IMR-90 (cell line): ENCODE data around the gene ASF1A. TPM values are rescaled to one million over a fixed set of nuclear protein-coding genes. Genes with fewer than 3 reads are reported as not detected.

ENCODE experiments used
- ATAC-seq: fragments of 200-7000 bp; cut with Tn5 transposase; 2 replicates; pipeline ENCODE4 v1.9.1; 2020; ENCODE audit warnings: low read depth, mild to moderate bottlenecking, moderate library complexity
- BruUV-seq: library from RNA; stranded (reverse); fragments of 400-500 nt; replicated peaks from 2 replicates; lab custom pipeline; 2021; lab: Mats Ljungman, UMichigan
- CTCF ChIA-PET: fragments of 300-600 bp; formaldehyde crosslinking; extraction: SDS; loops from one replicate; lab custom pipeline; 2021; ENCODE audit warnings: antibody characterized with exemption; lab: Yijun Ruan, JAX
- POLR2A ChIA-PET: fragments of 300-600 bp; sonication (Branson Sonifier 250); formaldehyde crosslinking; loops from one replicate; lab custom pipeline; 2022; ENCODE audit warnings: antibody characterized with exemption; ENCODE audit not compliant: unreplicated experiment; lab: Charles Lee
- DNase-seq: peaks from one replicate; pipeline ENCODE4 v3.0.0; 2013
- H2AFZ ChIP-seq: replicated peaks from 2 replicates; pipeline ENCODE3; 2013; ENCODE audit warnings: low read length, mild to moderate bottlenecking; ENCODE audit not compliant: poor library complexity
- H2AK5ac ChIP-seq: 2 replicates; pipeline ENCODE4 v1.6.1; 2013; ENCODE audit warnings: low read depth, low read length, inconsistent platforms
- H2AK9ac ChIP-seq: replicated peaks from 2 replicates; pipeline ENCODE3; 2013; ENCODE audit warnings: mild to moderate bottlenecking, low read depth, low read length, moderate library complexity; ENCODE audit not compliant: poor library complexity
- H2BK120ac ChIP-seq: 2 replicates; pipeline ENCODE4 v1.6.1; 2013; ENCODE audit warnings: low read depth, low read length, inconsistent platforms
- H2BK15ac ChIP-seq: 3 replicates; pipeline ENCODE4 v1.6.1; 2013; ENCODE audit warnings: low read depth, low read length, inconsistent platforms
- H2BK20ac ChIP-seq: 2 replicates; pipeline ENCODE4 v1.6.1; 2013; ENCODE audit warnings: low read depth, mild to moderate bottlenecking, inconsistent platforms, low read length, moderate library complexity
- H2BK5ac ChIP-seq: 2 replicates; pipeline ENCODE4 v1.6.1; 2013; ENCODE audit warnings: mild to moderate bottlenecking, low read depth, low read length, inconsistent platforms; ENCODE audit not compliant: poor library complexity, severe bottlenecking
- H3K14ac ChIP-seq: replicated peaks from 2 replicates; pipeline ENCODE4 v1.6.1; 2013; ENCODE audit warnings: low read depth, low read length, inconsistent platforms
- H3K18ac ChIP-seq: 2 replicates; pipeline ENCODE4 v1.6.1; 2013; ENCODE audit warnings: low read depth, low read length, control low read depth
- H3K23ac ChIP-seq: 2 replicates; pipeline ENCODE4 v1.6.1; 2013; ENCODE audit warnings: low read depth, low read length, inconsistent platforms
- H3K27ac ChIP-seq: 2 replicates; pipeline ENCODE4 v1.5.1; 2013; ENCODE audit warnings: mild to moderate bottlenecking, control low read depth, low read length; ENCODE audit not compliant: insufficient read depth
- H3K27me3 ChIP-seq: 2 replicates; pipeline ENCODE4 v1.6.1; 2013; ENCODE audit warnings: low read length; ENCODE audit not compliant: control insufficient read depth, insufficient read depth
- H3K36me3 ChIP-seq: 2 replicates; pipeline ENCODE4 v1.6.1; 2013; ENCODE audit warnings: low read length, mixed read lengths; ENCODE audit not compliant: control insufficient read depth, insufficient read depth
- H3K4ac ChIP-seq: 2 replicates; pipeline ENCODE4 v1.6.1; 2013; ENCODE audit warnings: low read depth, low read length, inconsistent platforms
- H3K4me1 ChIP-seq: 2 replicates; pipeline ENCODE4 v1.6.1; 2013; ENCODE audit warnings: low read length, mixed read lengths; ENCODE audit not compliant: control insufficient read depth, insufficient read depth
- H3K4me2 ChIP-seq: 2 replicates; pipeline ENCODE4 v1.6.1; 2013; ENCODE audit warnings: low read depth, mild to moderate bottlenecking, control low read depth, low read length, moderate library complexity
- H3K4me3 ChIP-seq: 2 replicates; pipeline ENCODE4 v1.5.1; 2013; ENCODE audit warnings: low read depth, mild to moderate bottlenecking, control low read depth, low read length, moderate library complexity; ENCODE audit not compliant: insufficient read depth
- H3K56ac ChIP-seq: 2 replicates; pipeline ENCODE4 v1.6.1; 2013; ENCODE audit warnings: low read length, inconsistent platforms; ENCODE audit not compliant: insufficient read depth; ENCODE audit errors: extremely low read depth
- H3K79me1 ChIP-seq, 2 experiments: 2 replicates each; pipeline ENCODE4 v1.6.1; 2013; ENCODE audit warnings: low read length in 2 of 2, inconsistent platforms in 1 of 2, low read depth in 1 of 2
- H3K9ac ChIP-seq: 2 replicates; pipeline ENCODE4 v1.6.1; 2013; ENCODE audit warnings: low read depth, low read length, control low read depth
- H3K9me1 ChIP-seq: 2 replicates; pipeline ENCODE4 v1.6.1; 2013; ENCODE audit warnings: low read length, inconsistent platforms; ENCODE audit not compliant: insufficient read depth
- H3K9me3 ChIP-seq: 2 replicates; pipeline ENCODE4 v1.6.1; 2013; ENCODE audit warnings: low read length; ENCODE audit not compliant: control insufficient read depth, insufficient read depth
- H4K20me1 ChIP-seq: 2 replicates; pipeline ENCODE4 v1.6.1; 2013; ENCODE audit warnings: low read length, inconsistent platforms; ENCODE audit not compliant: insufficient read depth
- H4K5ac ChIP-seq: 2 replicates; pipeline ENCODE4 v1.6.1; 2013; ENCODE audit warnings: mild to moderate bottlenecking, low read depth, low read length, control low read depth
- H4K8ac ChIP-seq, 2 experiments: 2 replicates each; pipeline ENCODE4 v1.6.1; 2013; ENCODE audit warnings: low read depth in 2 of 2, low read length in 2 of 2, control low read depth in 1 of 2, inconsistent platforms in 1 of 2
- H4K91ac ChIP-seq: 2 replicates; pipeline ENCODE4 v1.6.1; 2013; ENCODE audit warnings: low read depth, low read length, inconsistent platforms; ENCODE audit not compliant: insufficient read depth
- BHLHE40 ChIP-seq: fragments of 150-350 bp; IDR thresholded peaks from 2 replicates; pipeline ENCODE4 v1.6.1; 2016; ENCODE audit warnings: mild to moderate bottlenecking, low read depth, low read length
- CHD1 ChIP-seq: IDR thresholded peaks from 2 replicates; pipeline ENCODE4 v1.6.1; 2012; ENCODE audit warnings: low read depth, low read length, improper control_type of control experiment
- FOS ChIP-seq: fragments of 150-350 bp; IDR thresholded peaks from 2 replicates; pipeline ENCODE4 v1.6.1; 2016; ENCODE audit warnings: low read depth, low read length
- MAFK ChIP-seq: IDR thresholded peaks from 2 replicates; pipeline ENCODE4 v1.6.1; 2012; ENCODE audit warnings: low read depth, low read length, improper control_type of control experiment
- MAZ ChIP-seq: IDR thresholded peaks from 2 replicates; pipeline ENCODE4 v1.6.1; 2012; ENCODE audit warnings: low read depth, mild to moderate bottlenecking, low read length, improper control_type of control experiment, moderate library complexity, borderline replicate concordance
- NFE2L2 ChIP-seq: fragments of 150-350 bp; IDR thresholded peaks from 2 replicates; pipeline ENCODE4 v1.6.1; 2016; ENCODE audit warnings: low read depth, mild to moderate bottlenecking, low read length
- POLR2A ChIP-seq: IDR thresholded peaks from 2 replicates; pipeline ENCODE4 v1.6.1; 2012; ENCODE audit warnings: mild to moderate bottlenecking, low read depth, low read length
- RAD21 ChIP-seq: IDR thresholded peaks from 2 replicates; pipeline ENCODE4 v1.6.1; 2012; ENCODE audit warnings: low read length, improper control_type of control experiment
- RCOR1 ChIP-seq: IDR thresholded peaks from 2 replicates; pipeline ENCODE4 v1.6.1; 2012; ENCODE audit warnings: mild to moderate bottlenecking, low read length, improper control_type of control experiment; ENCODE audit not compliant: insufficient replicate concordance
- SMC3 ChIP-seq: fragments of 150-350 bp; IDR thresholded peaks from 2 replicates; pipeline ENCODE4 v1.6.1; 2016; ENCODE audit warnings: low read depth, mild to moderate bottlenecking, antibody characterized with exemption, low read length, moderate library complexity
- WGBS, 2 experiments: methylation state at CpG; one replicate each; pipeline versions ENCODE4 v1.1.5 to v1.1.7; 2013; ENCODE audit warnings: missing lambda C conversion rate in 2 of 2; ENCODE audit not compliant: insufficient read length in 1 of 2; ENCODE audit errors: extremely low coverage in 2 of 2; 5-methylcytosine and 5-hydroxymethylcytosine counted together
- dilution Hi-C: fragments of 300-500 bp; cut with HindIII; formaldehyde crosslinking; loops from one replicate; pipeline ENCODE4 v1.14.3; 2018; ENCODE audit warnings: low sequenced_read_pairs; ENCODE audit not compliant: unreplicated experiment
- in situ Hi-C: fragments of 300-500 bp; cut with MboI; formaldehyde crosslinking; loops from 3 replicates; pipeline ENCODE4 v1.14.3; 2019; ENCODE audit warnings: low sequenced_read_pairs, inconsistent platforms, mixed read lengths
- intact Hi-C: fragments of 100-400 bp; cut with micrococcal nuclease; formaldehyde crosslinking; loops from 2 replicates; pipeline ENCODE4 v1.10.0; 2022
- polyA plus RNA-seq, 3 experiments: library from polyadenylated mRNA; depleted of rRNA; stranded (reverse); fragments of >200 nt; gene quantifications; 2 replicates each; pipeline ENCODE4 v1.2.3, GENCODE V29; 2012; ENCODE audit warnings: low replicate concordance in 1 of 3
- total RNA-seq: library from RNA; depleted of rRNA; stranded (reverse); fragments of >200 nt; gene quantifications from 2 replicates; pipeline ENCODE4 v1.2.3, GENCODE V29; 2012
- TF ChIP-seq, protein P1 (sequence below): fragments of 150-350 bp; IDR thresholded peaks from 2 replicates; pipeline ENCODE4 v1.6.1; 2016; ENCODE audit warnings: low read depth, mild to moderate bottlenecking, low read length, moderate library complexity, borderline replicate concordance

ASF1A gene
- total and polyA plus RNA-seq, 2 of the 4 experiments (the other 2 are of a cell fraction), result 10.1 to 11.1 TPM

DNA sequence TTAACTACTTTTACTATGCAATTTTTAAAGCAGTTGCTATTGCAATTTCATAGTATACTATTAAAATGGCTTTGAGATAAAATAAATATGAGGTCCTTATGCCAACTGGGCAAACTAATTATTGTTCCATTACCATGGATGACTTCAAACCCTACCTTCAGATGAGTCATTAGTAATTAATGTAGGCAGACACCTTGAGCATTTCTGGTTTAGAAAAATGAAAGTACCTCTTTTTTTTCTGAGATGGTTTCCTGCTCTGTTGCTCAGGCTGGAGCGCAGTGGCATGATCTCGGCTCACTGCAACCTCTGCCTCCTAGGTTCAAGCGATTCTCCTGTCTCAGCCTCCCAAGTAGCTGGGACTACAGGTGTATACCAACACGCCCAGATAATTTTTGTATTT, 11.9 kb downstream of the ASF1A start:
- H3K18ac ChIP-seq, result no peak overlapping the region
- H3K56ac ChIP-seq, result no peak overlapping the region
- H3K23ac ChIP-seq, result no peak overlapping the region
- H3K9me3 ChIP-seq, result no peaks in the 10 kb centered on the region
- no peaks in the 10 kb centered on the region for H3K27me3 ChIP-seq
- BruUV-seq, result no TSS peak
- ChIA-PET CTCF (no interaction called here), POLR2A (no interaction called here)
- H3K36me3 ChIP-seq, result peaks cover 6% of the 10 kb centered on the region
- ATAC-seq (no peak), DNase-seq (no peak)
- no peak overlapping the region for H2AFZ ChIP-seq
- H3K4me2 ChIP-seq, result no peak overlapping the region
- H3K9ac ChIP-seq, result no peak overlapping the region
- no peak overlapping the region for H2BK120ac ChIP-seq
- no peak overlapping the region for H2BK20ac ChIP-seq
- no peak overlapping the region for H4K91ac ChIP-seq
- H4K5ac ChIP-seq, result no peak overlapping the region
- H3K4me1 ChIP-seq, result peaks cover 4% of the 10 kb centered on the region; the same call in 1 of the 2 replicates
- no peak overlapping the region for H2BK5ac ChIP-seq
- H4K8ac ChIP-seq, result no peak overlapping the region
- no peak overlapping the region for H3K14ac ChIP-seq
- no peak overlapping the region for H2BK15ac ChIP-seq
- H2AK5ac ChIP-seq, result no peak overlapping the region
- TF ChIP-seq MAZ (no peak), POLR2A (no peak), RAD21 (no peak), SMC3 (no peak), FOS (no peak), RCOR1 (no peak), CHD1 (no peak), NFE2L2 (no peak), BHLHE40 (no peak), MAFK (no peak)
- TF ChIP-seq, protein P1, sequence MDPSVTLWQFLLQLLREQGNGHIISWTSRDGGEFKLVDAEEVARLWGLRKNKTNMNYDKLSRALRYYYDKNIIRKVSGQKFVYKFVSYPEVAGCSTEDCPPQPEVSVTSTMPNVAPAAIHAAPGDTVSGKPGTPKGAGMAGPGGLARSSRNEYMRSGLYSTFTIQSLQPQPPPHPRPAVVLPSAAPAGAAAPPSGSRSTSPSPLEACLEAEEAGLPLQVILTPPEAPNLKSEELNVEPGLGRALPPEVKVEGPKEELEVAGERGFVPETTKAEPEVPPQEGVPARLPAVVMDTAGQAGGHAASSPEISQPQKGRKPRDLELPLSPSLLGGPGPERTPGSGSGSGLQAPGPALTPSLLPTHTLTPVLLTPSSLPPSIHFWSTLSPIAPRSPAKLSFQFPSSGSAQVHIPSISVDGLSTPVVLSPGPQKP, result no peak
- dilution Hi-C loops (no loop called here), in situ Hi-C loops (no loop called here), intact Hi-C loops (no loop called here)
- peaks cover 4% of the 10 kb centered on the region; the same call in 1 of the 2 replicates for H3K9me1 ChIP-seq
- no CpG with 5 or more reads among the region's 4 CpGs for WGBS, 2 experiments
- H3K4ac ChIP-seq, result no peak overlapping the region
- H3K27ac ChIP-seq, result no peak overlapping the region
- no peak overlapping the region for H2AK9ac ChIP-seq
- peaks cover 26 to 27% of the 10 kb centered on the region in 2 experiments for H3K79me1 ChIP-seq
- H4K20me1 ChIP-seq, result no peaks in the 10 kb centered on the region
- no peak overlapping the region for H3K4me3 ChIP-seq
